ENCODE results near the gene FAM174C.

DNA sequence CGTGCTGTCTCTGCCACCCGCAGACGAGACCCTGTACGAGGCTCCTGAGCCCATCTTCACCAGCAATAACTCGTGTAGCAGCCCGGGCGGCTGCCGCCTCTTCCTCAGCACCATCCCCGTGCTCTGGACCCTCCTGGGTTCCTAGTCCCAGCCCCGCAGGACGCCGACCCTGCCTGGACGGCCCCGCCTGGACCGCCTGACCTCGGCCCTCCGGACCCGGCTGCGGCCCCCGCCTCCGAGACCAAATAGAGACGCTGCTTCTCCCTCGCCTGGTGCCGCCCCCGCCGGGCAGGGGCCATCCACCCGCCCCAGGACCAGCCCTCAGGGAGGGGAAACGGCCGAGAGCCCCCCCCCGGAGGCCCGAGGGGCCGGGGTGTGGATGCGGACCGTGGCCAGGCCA lies 24.5 kb downstream of the FAM174C start:
- TF ChIP-seq, protein P1, sequence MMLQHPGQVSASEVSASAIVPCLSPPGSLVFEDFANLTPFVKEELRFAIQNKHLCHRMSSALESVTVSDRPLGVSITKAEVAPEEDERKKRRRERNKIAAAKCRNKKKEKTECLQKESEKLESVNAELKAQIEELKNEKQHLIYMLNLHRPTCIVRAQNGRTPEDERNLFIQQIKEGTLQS (IDR thresholded peaks at IDR 0.05), result no peak
- no peak for TF ChIP-seq YY1 (IDR thresholded peaks at IDR 0.05; ENCODE audit: extremely low read depth, insufficient replicate concordance, low read depth, low read length)
- TF ChIP-seq EZH2 (IDR thresholded peaks at IDR 0.05), result no peak
- TF ChIP-seq, protein P2, sequence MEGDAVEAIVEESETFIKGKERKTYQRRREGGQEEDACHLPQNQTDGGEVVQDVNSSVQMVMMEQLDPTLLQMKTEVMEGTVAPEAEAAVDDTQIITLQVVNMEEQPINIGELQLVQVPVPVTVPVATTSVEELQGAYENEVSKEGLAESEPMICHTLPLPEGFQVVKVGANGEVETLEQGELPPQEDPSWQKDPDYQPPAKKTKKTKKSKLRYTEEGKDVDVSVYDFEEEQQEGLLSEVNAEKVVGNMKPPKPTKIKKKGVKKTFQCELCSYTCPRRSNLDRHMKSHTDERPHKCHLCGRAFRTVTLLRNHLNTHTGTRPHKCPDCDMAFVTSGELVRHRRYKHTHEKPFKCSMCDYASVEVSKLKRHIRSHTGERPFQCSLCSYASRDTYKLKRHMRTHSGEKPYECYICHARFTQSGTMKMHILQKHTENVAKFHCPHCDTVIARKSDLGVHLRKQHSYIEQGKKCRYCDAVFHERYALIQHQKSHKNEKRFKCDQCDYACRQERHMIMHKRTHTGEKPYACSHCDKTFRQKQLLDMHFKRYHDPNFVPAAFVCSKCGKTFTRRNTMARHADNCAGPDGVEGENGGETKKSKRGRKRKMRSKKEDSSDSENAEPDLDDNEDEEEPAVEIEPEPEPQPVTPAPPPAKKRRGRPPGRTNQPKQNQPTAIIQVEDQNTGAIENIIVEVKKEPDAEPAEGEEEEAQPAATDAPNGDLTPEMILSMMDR (IDR thresholded peaks at IDR 0.05 in 2 of 3, conservative IDR thresholded peaks at IDR 0.05 in 1 of 3; ENCODE audit: borderline replicate concordance in 1 of 3, insufficient read depth in 1 of 3, low read depth in 2 of 3, low read length in 2 of 3), result no peak
- TF ChIP-seq, protein P3, sequence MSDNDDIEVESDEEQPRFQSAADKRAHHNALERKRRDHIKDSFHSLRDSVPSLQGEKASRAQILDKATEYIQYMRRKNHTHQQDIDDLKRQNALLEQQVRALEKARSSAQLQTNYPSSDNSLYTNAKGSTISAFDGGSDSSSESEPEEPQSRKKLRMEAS (IDR thresholded peaks at IDR 0.05), result no peak
- no peak for TF ChIP-seq POLR2A (IDR thresholded peaks at IDR 0.05; ENCODE audit: borderline replicate concordance, extremely low read depth, insufficient read depth, insufficient read length)
- no peak for TF ChIP-seq EGR1 (IDR thresholded peaks at IDR 0.05; ENCODE audit: low read depth)
- TF ChIP-seq FOSL1 (IDR thresholded peaks at IDR 0.05; ENCODE audit: low read depth), result no peak
- no peak for TF ChIP-seq ZNF274 (IDR thresholded peaks at IDR 0.05; ENCODE audit: low read depth, low read length)
- TF ChIP-seq POLR2AphosphoS5 (IDR thresholded peaks at IDR 0.05; ENCODE audit: low read depth, low read length), result no peak
- TF ChIP-seq, protein P4, sequence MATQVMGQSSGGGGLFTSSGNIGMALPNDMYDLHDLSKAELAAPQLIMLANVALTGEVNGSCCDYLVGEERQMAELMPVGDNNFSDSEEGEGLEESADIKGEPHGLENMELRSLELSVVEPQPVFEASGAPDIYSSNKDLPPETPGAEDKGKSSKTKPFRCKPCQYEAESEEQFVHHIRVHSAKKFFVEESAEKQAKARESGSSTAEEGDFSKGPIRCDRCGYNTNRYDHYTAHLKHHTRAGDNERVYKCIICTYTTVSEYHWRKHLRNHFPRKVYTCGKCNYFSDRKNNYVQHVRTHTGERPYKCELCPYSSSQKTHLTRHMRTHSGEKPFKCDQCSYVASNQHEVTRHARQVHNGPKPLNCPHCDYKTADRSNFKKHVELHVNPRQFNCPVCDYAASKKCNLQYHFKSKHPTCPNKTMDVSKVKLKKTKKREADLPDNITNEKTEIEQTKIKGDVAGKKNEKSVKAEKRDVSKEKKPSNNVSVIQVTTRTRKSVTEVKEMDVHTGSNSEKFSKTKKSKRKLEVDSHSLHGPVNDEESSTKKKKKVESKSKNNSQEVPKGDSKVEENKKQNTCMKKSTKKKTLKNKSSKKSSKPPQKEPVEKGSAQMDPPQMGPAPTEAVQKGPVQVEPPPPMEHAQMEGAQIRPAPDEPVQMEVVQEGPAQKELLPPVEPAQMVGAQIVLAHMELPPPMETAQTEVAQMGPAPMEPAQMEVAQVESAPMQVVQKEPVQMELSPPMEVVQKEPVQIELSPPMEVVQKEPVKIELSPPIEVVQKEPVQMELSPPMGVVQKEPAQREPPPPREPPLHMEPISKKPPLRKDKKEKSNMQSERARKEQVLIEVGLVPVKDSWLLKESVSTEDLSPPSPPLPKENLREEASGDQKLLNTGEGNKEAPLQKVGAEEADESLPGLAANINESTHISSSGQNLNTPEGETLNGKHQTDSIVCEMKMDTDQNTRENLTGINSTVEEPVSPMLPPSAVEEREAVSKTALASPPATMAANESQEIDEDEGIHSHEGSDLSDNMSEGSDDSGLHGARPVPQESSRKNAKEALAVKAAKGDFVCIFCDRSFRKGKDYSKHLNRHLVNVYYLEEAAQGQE (IDR thresholded peaks at IDR 0.05; ENCODE audit: low read depth), result no peak
